Stimulated activated CD8-positive, alpha-beta memory T cell treated with anti-CD3 and anti-CD28 coated beads, Interleukin-4, amount 100 ng/mL, for 48 hours (primary cell): ENCODE results near the gene PLCH2.

Source experiments
- DNase-seq: peaks from one replicate; pipeline ENCODE4 v3.0.0-alpha.2; 2020

The PLCH2 gene

GRCh38 chr1:2517966-2518365 is 41.9 kb downstream of the PLCH2 start:
- DNase-seq, result no peak

- DNase-seq, result no peak
Measured at GRCh38 chr1:2518528-2518927, 42.4 kb downstream of the PLCH2 start.

- DNase-seq, result no peak
Measured at GRCh38 chr1:2519029-2519685, 43.1 kb downstream of the PLCH2 start.

- no peak for DNase-seq
Measured at GRCh38 chr1:2519729-2520128, 43.6 kb downstream of the PLCH2 start.

- no peak for DNase-seq
Measured at GRCh38 chr1:2520206-2520605, 44.1 kb downstream of the PLCH2 start.

- DNase-seq, result no peak
Measured at GRCh38 chr1:2520806-2521205, 44.7 kb downstream of the PLCH2 start.

- no peak for DNase-seq
Measured at GRCh38 chr1:2522230-2522629, 46.1 kb downstream of the PLCH2 start.

GRCh38 chr1:2523191-2523890 is 47.3 kb downstream of the PLCH2 start:
- DNase-seq, result peak; percentile 59

GRCh38 chr1:2523891-2524609 is 48.0 kb downstream of the PLCH2 start:
- DNase-seq, result peak; percentile 58

GRCh38 chr1:2525572-2525919 is 49.5 kb downstream of the PLCH2 start:
- DNase-seq, result no peak

GRCh38 chr1:2525920-2526823 is 50.1 kb downstream of the PLCH2 start, which contains the start of gene PANK4:
Gene PANK4, minus strand, starts transcription at chr1:2526596. Its CDS starts 9 bp downstream, at chr1:2526587.
- DNase-seq, result peak; percentile 89

GRCh38 chr1:2526824-2527555 is 50.9 kb downstream of the PLCH2 start:
- DNase-seq, result peak; percentile 78

GRCh38 chr1:2527556-2527860 is 51.4 kb downstream of the PLCH2 start:
- DNase-seq, result no peak

GRCh38 chr1:2528016-2528415 is 51.9 kb downstream of the PLCH2 start:
- no peak for DNase-seq

- no peak for DNase-seq
Measured at GRCh38 chr1:2528611-2528965, 52.5 kb downstream of the PLCH2 start.

GRCh38 chr1:2528966-2529783 is 53.1 kb downstream of the PLCH2 start:
- DNase-seq, result peak; percentile 65

GRCh38 chr1:2529784-2530512 is 53.9 kb downstream of the PLCH2 start, which contains the start of gene HES5:
Gene HES5, minus strand, starts transcription at chr1:2530263. Its CDS starts 99 bp downstream, at chr1:2530164.
- no peak for DNase-seq

GRCh38 chr1:2530513-2531361 is 54.6 kb downstream of the PLCH2 start:
- DNase-seq, result no peak

GRCh38 chr1:2532485-2533160 is 56.5 kb downstream of the PLCH2 start:
- DNase-seq, result no peak
